Right cardiac atrium (tissue), 5 donors: ENCODE results near the gene ODF4. TPM values are rescaled to one million over a fixed set of nuclear protein-coding genes. Genes with fewer than 3 reads are reported as not detected.

Source experiments
- polyA plus RNA-seq: library from polyadenylated mRNA; stranded (reverse); fragments of 200-250 nt; gene quantifications from one replicate; pipeline ENCODE4 v1.2.3, GENCODE V29; 2013
- total RNA-seq, 4 donors: library from RNA; stranded (reverse); fragmentation: NEBNext Ultra II Directional; extraction: Animal tissue kit (Norgen Biotek cat#: 25700); gene quantifications; one replicate each; pipeline ENCODE4 v1.2.1, GENCODE V29; 2021
- donor health status: healthy with polysubstance abuse.
- donor health status: DM: no; HTN: yes; CAD: no.
- donor health status: DM: no; HTN: no; CAD: no.
- donor health status: DM: no; HTN: yes; CAD: no; lungs with severe emphysema.
- donor health status: DM: yes; HTN: yes; CAD: no.

ODF4 gene
- total and polyA plus RNA-seq, 5 donors = not detected

Other genes starting within 250 kb of the ODF4 start
- gene ALOXE3, start 221.3 kb upstream of the ODF4 start, total RNA-seq = not detected
- not detected for gene ALOXE3, start 221.3 kb upstream of the ODF4 start, polyA plus RNA-seq
- under 1 TPM; 0.62 to 0.76 (median 0.73) TPM for gene HES7, start 215.7 kb upstream of the ODF4 start, total RNA-seq
- gene HES7, start 215.7 kb upstream of the ODF4 start, polyA plus RNA-seq = 0.25 TPM
- gene PER1, start 187.4 kb upstream of the ODF4 start, total RNA-seq = 100 to 1,000 TPM in 3 of 4 donors, 10 to 100 TPM in 1; 96.2 to 150 (median 124) TPM
- 110 TPM for gene PER1, start 187.4 kb upstream of the ODF4 start, polyA plus RNA-seq
- gene VAMP2, start 176.9 kb upstream of the ODF4 start, total RNA-seq = 10 to 100 TPM; 68.7 to 74.9 (median 71.8) TPM
- 50.2 TPM for gene VAMP2, start 176.9 kb upstream of the ODF4 start, polyA plus RNA-seq
- 10 to 100 TPM in 2 of 4 donors, 1 to 10 TPM in 2; 7.1 to 11.4 (median 9.2) TPM for gene TMEM107, start 163.5 kb upstream of the ODF4 start, total RNA-seq
- 7.2 TPM for gene TMEM107, start 163.5 kb upstream of the ODF4 start, polyA plus RNA-seq
- gene BORCS6, start 149.7 kb upstream of the ODF4 start, total RNA-seq = 1 to 10 TPM; 7.0 to 9.9 (median 9.6) TPM
- 7.3 TPM for gene BORCS6, start 149.7 kb upstream of the ODF4 start, polyA plus RNA-seq
- 1 to 10 TPM in 2 of 4 donors, not detected in 2; 1.1 to 1.3 TPM for gene AURKB, start 129.3 kb upstream of the ODF4 start, total RNA-seq
- 0.45 TPM for gene AURKB, start 129.3 kb upstream of the ODF4 start, polyA plus RNA-seq
- gene CTC1, start 91.8 kb upstream of the ODF4 start, total RNA-seq = 10 to 100 TPM; 12.8 to 21.1 (median 17.2) TPM
- gene CTC1, start 91.8 kb upstream of the ODF4 start, polyA plus RNA-seq = 12.4 TPM
- 10 to 100 TPM; 12.4 to 19.7 (median 15.7) TPM for gene PFAS, start 90.6 kb upstream of the ODF4 start, total RNA-seq
- gene PFAS, start 90.6 kb upstream of the ODF4 start, polyA plus RNA-seq = 7.5 TPM
- gene RANGRF, start 51.2 kb upstream of the ODF4 start, total RNA-seq = 10 to 100 TPM; 27.2 to 33.0 (median 30.0) TPM
- gene RANGRF, start 51.2 kb upstream of the ODF4 start, polyA plus RNA-seq = 45.5 TPM
- 1 to 10 TPM; 2.0 to 4.7 (median 3.0) TPM for gene SLC25A35, start 44.4 kb upstream of the ODF4 start, total RNA-seq
- gene SLC25A35, start 44.4 kb upstream of the ODF4 start, polyA plus RNA-seq = 5.2 TPM
- 10 to 100 TPM; 10.1 to 18.2 (median 13.4) TPM for gene ARHGEF15, start 29.6 kb upstream of the ODF4 start, total RNA-seq
- gene ARHGEF15, start 29.6 kb upstream of the ODF4 start, polyA plus RNA-seq = 13.1 TPM
- gene RPL26, start 43.4 kb downstream of the ODF4 start, total RNA-seq = 1,000 to 10,000 TPM in 3 of 4 donors, 100 to 1,000 TPM in 1; 912 to 1,167 (median 1,065) TPM
- gene RPL26, start 43.4 kb downstream of the ODF4 start, polyA plus RNA-seq = 2,058 TPM
- not detected for gene RNF222, start 58.0 kb downstream of the ODF4 start, total RNA-seq
- gene RNF222, start 58.0 kb downstream of the ODF4 start, polyA plus RNA-seq = not detected
- gene NDEL1, start 96.0 kb downstream of the ODF4 start, total RNA-seq = 10 to 100 TPM; 30.9 to 45.2 (median 32.4) TPM
- 27.3 TPM for gene NDEL1, start 96.0 kb downstream of the ODF4 start, polyA plus RNA-seq